AG04450 (cell line): Measurements from ENCODE around the gene FAM131A. TPM values are rescaled to one million over a fixed set of nuclear protein-coding genes. Genes with fewer than 3 reads are reported as not detected.

Experiments used
- CTCF ChIA-PET: fragments of 300-600, 350-600 bp; formaldehyde crosslinking; extraction: SDS; loops from one replicate; lab custom pipeline; 2022; ENCODE audit warnings: antibody characterized with exemption, inconsistent platforms; lab: Charles Lee
- POLR2A ChIA-PET: fragments of 350-600 bp; formaldehyde crosslinking; extraction: SDS; loops from one replicate; lab custom pipeline; 2021; ENCODE audit warnings: antibody characterized with exemption, inconsistent platforms; lab: Yijun Ruan, JAX
- DNase-seq: peaks from one replicate; pipeline ENCODE4 v3.0.0-alpha.2; 2011; ENCODE audit warnings: low read depth, low spot score
- H3K27ac ChIP-seq: one replicate; pipeline ENCODE4 v1.5.1; 2012; ENCODE audit warnings: low read depth, low read length, control low read depth
- H3K27me3 ChIP-seq: one replicate; pipeline ENCODE4 v1.6.0; 2012; ENCODE audit warnings: low read length; ENCODE audit not compliant: control insufficient read depth, insufficient read depth
- H3K4me3 ChIP-seq: 2 replicates; pipeline ENCODE4 v1.5.1; 2011; ENCODE audit warnings: mild to moderate bottlenecking, low read depth, low read length, control low read depth
- H3K9me3 ChIP-seq: 2 replicates; pipeline ENCODE4 v1.5.1; 2012; ENCODE audit warnings: low read length; ENCODE audit not compliant: control insufficient read depth, insufficient read depth
- polyA plus RNA-seq: library from polyadenylated mRNA; depleted of rRNA; stranded (reverse); fragments of >200 nt; gene quantifications from 2 replicates; pipeline ENCODE4 v1.2.3, GENCODE V29; 2011
- TF ChIP-seq, protein P1 (sequence below): IDR thresholded peaks from 2 replicates; pipeline ENCODE4 v1.5.1; 2011; ENCODE audit warnings: low read depth, low read length, control low read depth, inconsistent platforms

FAM131A gene
- polyA plus RNA-seq, 1 experiment = 8.5 TPM

- peak overlapping the region; percentile 31; the same call in 1 of the 2 replicates for H3K4me3 ChIP-seq
Measured at GRCh38 chr3:184380185-184380626, 42.8 kb downstream of the FAM131A start.

GRCh38 chr3:184380627-184381260 lies 43.3 kb downstream of the FAM131A start:
- DNase-seq = no peak
- CTCF ChIA-PET = interaction anchor here (1.3 to 2.4 kb wide), 2 partner anchors 9 to 133 kb away, joined by 4 to 24 read pairs; no protein-coding TSS in a partner anchor
- TF ChIP-seq, protein P1, sequence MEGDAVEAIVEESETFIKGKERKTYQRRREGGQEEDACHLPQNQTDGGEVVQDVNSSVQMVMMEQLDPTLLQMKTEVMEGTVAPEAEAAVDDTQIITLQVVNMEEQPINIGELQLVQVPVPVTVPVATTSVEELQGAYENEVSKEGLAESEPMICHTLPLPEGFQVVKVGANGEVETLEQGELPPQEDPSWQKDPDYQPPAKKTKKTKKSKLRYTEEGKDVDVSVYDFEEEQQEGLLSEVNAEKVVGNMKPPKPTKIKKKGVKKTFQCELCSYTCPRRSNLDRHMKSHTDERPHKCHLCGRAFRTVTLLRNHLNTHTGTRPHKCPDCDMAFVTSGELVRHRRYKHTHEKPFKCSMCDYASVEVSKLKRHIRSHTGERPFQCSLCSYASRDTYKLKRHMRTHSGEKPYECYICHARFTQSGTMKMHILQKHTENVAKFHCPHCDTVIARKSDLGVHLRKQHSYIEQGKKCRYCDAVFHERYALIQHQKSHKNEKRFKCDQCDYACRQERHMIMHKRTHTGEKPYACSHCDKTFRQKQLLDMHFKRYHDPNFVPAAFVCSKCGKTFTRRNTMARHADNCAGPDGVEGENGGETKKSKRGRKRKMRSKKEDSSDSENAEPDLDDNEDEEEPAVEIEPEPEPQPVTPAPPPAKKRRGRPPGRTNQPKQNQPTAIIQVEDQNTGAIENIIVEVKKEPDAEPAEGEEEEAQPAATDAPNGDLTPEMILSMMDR = no peak
- Histone ChIP-seq H3K9me3 (no peaks in the 10 kb centered on the region; the same call in 1 of the 2 replicates), H3K27ac (no peak overlapping the region), H3K4me3 (peak overlapping the region; percentile 31; the same call in 1 of the 2 replicates), H3K27me3 (peaks cover 60% of the 10 kb centered on the region)
- POLR2A ChIA-PET = no interaction called here

More at GRCh38 chr3:184380185-184380626, 42.8 kb downstream of the FAM131A start:
- DNase-seq = no peak
- POLR2A ChIA-PET = interaction anchor here (0.6 kb wide), 1 partner anchor 438 kb away, joined by 3 read pairs; no protein-coding TSS in a partner anchor
- Histone ChIP-seq H3K27ac (no peak overlapping the region), H3K9me3 (no peaks in the 10 kb centered on the region; the same call in 1 of the 2 replicates), H3K27me3 (peaks cover 66% of the 10 kb centered on the region)
- CTCF ChIA-PET = interaction anchor here (2.4 kb wide), 1 partner anchor 8 kb away, joined by 24 read pairs; no protein-coding TSS in a partner anchor
- TF ChIP-seq, protein P1 = no peak

GRCh38 chr3:184381261-184382224 lies 44.1 kb downstream of the FAM131A start:
- TF ChIP-seq, protein P1 = no peak
- no peak for DNase-seq
- no peak overlapping the region for H3K4me3 ChIP-seq
- POLR2A ChIA-PET = no interaction called here
- no peaks in the 10 kb centered on the region; the same call in 1 of the 2 replicates for H3K9me3 ChIP-seq
- H3K27me3 ChIP-seq = peaks cover 60% of the 10 kb centered on the region
- no peak overlapping the region for H3K27ac ChIP-seq
- CTCF ChIA-PET = interaction anchor here (0.6 to 2.4 kb wide), 3 partner anchors 9 to 531 kb away, joined by 4 to 24 read pairs (median 4); no protein-coding TSS in a partner anchor

- H3K27ac ChIP-seq = no peak overlapping the region
- no peak overlapping the region for H3K4me3 ChIP-seq
- ChIA-PET POLR2A (no interaction called here), CTCF (interaction anchor here (0.6 to 2.4 kb wide), 3 partner anchors 10 to 530 kb away, joined by 4 to 24 read pairs (median 4); no protein-coding TSS in a partner anchor)
- H3K27me3 ChIP-seq = peaks cover 56% of the 10 kb centered on the region
- no peaks in the 10 kb centered on the region; the same call in 1 of the 2 replicates for H3K9me3 ChIP-seq
- DNase-seq = no peak
- TF ChIP-seq, protein P1 = no peak
Measured at GRCh38 chr3:184382326-184383032, 45.1 kb downstream of the FAM131A start.
